Stimulated activated CD4-positive, alpha-beta T cell treated with anti-CD3 and anti-CD28 coated beads, Interleukin-1b, Interleukin-23, amount 100 ng/mL, for 48 hours (primary cell): Measurements from ENCODE around the gene CDK11A.
"Not testable (repeated sequence)": the region's sequence is repeated elsewhere in the genome, so short reads cannot be mapped to it uniquely, and the experiment has no call there.

Experiments used
- DNase-seq: peaks from one replicate; pipeline ENCODE4 v3.0.0-alpha.2; 2020

Gene CDK11A

DNA sequence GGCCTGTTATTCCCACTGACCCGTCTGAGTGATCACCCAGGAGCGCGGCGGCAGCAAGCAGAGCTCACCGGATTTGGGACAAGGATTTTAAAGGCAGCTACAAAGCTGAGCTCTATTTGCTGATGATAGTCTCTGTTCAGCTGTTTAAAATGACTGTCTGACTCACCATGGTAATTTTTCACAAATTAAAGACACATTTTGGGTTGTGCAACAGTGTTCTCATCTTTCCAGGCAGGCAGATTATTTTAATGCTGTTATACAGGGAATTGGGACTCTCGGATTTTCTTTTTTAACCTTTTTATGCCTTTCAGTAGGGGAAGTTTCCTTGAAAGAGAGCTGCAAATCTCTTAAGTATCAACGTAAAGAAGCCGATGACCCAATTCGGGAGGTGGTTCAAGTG is 61.8 kb downstream of the CDK11A start:
- DNase-seq: not testable (repeated sequence)

DNA sequence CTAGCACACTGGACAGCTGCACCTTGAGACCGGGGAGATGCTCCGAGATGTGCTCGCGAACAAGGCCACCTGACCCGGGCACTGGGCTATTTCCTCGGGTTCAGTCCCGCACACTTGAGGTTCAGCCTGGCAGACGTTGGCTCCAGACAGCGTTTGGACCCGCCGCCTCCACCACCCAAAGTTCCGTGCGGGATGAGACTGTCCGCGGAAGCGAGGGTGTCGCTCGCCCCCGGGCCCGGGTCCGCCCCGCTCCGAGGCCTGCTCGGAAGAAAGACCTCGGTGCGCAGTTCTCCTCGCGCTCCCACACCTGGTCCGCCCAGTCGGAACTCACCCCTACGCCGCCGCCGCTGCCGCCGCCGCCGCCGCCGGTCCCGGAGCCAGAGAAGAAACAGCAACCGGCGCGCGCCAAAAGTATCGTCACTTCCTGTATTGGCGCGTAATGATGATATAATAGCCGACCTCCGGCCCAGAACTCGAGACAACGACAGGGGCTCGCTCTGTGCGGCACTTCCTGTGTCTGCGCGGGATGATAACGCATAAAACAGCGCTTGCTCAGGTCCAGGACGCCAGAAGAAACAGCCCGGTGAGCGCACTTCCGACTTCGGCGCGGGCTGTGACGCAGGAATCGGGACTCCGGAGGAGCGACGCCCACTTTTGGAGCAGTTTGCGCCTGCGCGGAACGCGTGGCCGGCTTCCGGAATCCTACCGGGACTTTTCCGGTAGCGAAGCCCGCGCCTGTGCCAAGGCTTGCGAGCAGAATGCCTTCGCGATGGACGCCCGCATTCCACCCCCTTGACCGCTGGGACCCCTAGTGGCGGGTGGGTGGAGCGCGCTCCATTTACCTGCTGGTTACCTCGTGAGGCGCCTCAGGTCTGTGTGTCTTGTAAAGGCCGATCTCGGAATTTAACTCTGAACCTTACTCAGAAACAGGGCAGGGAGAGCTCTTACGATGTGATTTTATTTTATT is 65.3 kb downstream of the CDK11A start, which contains the start of gene CDK11B:
CDK11B (minus strand) TSS at position 422 of the 967 bp plus-strand sequence. CDS start 1,519 bp downstream, outside the sequence.
- DNase-seq: peak; percentile 99
